Type B pancreatic cell (in vitro differentiated cells): ENCODE measurements around the gene SLC16A6. TPM values are rescaled to one million over a fixed set of nuclear protein-coding genes. Genes with fewer than 3 reads are reported as not detected.
"Not testable (repeated sequence)": the region's sequence is repeated elsewhere in the genome, so short reads cannot be mapped to it uniquely, and the experiment has no call there.

Experiments used
- DNase-seq: peaks from one replicate; pipeline ENCODE4 v3.0.0; 2021; ENCODE audit warnings: mixed read lengths; ENCODE audit not compliant: unreplicated experiment; ENCODE audit errors: extremely low spot score
- H3K27ac Mint-ChIP-seq: 2 replicates; pipeline ENCODE4 v1.8.0; 2021; ENCODE audit warnings: mild to moderate bottlenecking, mixed read lengths
- H3K27me3 Mint-ChIP-seq: 2 replicates; pipeline ENCODE4 v1.8.0; 2021; ENCODE audit warnings: mixed read lengths
- H3K36me3 Mint-ChIP-seq: 2 replicates; pipeline ENCODE4 v1.8.0; 2021; ENCODE audit warnings: mixed read lengths
- H3K4me1 Mint-ChIP-seq: one replicate; pipeline ENCODE4 v1.8.0; 2021; ENCODE audit warnings: mixed read lengths; ENCODE audit not compliant: unreplicated experiment
- H3K4me3 Mint-ChIP-seq: 2 replicates; pipeline ENCODE4 v1.8.0; 2021; ENCODE audit warnings: mild to moderate bottlenecking, mixed read lengths
- H3K9me3 Mint-ChIP-seq: 2 replicates; pipeline ENCODE4 v1.8.0; 2021; ENCODE audit warnings: mixed read lengths
- total RNA-seq: library from RNA; stranded (reverse); gene quantifications from 2 replicates; pipeline ENCODE4 v1.2.1, GENCODE V29; 2021; ENCODE audit warnings: low replicate concordance
- TF ChIP-seq, protein P1 (sequence below): fragments of 200-600 bp; sonication (generic); conservative IDR thresholded peaks from 2 replicates; pipeline ENCODE4 v1.5.0; 2021; ENCODE audit warnings: antibody characterized with exemption, mild to moderate bottlenecking

SLC16A6 gene
- total RNA-seq, 1 donor from 2014 or later: 1.6 TPM

DNA sequence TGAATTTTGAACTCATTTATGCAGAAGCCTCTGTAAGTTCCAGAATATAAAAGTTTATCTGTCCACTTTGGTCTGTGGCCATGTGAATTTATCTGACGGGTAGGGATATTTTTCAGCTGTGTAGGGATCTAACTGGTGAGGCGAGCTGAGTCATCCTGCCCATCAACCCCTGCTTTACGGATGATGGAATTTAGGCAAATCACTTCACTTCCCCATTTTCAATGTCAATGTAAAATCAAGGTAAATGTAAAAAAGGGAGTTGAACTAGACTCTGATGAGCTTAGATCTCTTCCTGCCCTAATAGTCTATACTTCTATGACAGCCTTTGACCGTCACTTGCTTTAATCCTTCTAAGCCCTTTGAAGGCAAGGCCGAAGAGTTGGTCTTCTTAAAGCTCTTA is 2.6 kb downstream of the SLC16A6 start:
- Mint-ChIP-seq H3K4me3 (peak overlapping the region; percentile 54), H3K4me1 (peaks cover 11% of the 10 kb centered on the region), H3K27ac (no peak overlapping the region), H3K9me3 (no peaks in the 10 kb centered on the region), H3K27me3 (peaks cover 43% of the 10 kb centered on the region), H3K36me3 (no peaks in the 10 kb centered on the region)
- DNase-seq: no peak
- TF ChIP-seq, protein P1, sequence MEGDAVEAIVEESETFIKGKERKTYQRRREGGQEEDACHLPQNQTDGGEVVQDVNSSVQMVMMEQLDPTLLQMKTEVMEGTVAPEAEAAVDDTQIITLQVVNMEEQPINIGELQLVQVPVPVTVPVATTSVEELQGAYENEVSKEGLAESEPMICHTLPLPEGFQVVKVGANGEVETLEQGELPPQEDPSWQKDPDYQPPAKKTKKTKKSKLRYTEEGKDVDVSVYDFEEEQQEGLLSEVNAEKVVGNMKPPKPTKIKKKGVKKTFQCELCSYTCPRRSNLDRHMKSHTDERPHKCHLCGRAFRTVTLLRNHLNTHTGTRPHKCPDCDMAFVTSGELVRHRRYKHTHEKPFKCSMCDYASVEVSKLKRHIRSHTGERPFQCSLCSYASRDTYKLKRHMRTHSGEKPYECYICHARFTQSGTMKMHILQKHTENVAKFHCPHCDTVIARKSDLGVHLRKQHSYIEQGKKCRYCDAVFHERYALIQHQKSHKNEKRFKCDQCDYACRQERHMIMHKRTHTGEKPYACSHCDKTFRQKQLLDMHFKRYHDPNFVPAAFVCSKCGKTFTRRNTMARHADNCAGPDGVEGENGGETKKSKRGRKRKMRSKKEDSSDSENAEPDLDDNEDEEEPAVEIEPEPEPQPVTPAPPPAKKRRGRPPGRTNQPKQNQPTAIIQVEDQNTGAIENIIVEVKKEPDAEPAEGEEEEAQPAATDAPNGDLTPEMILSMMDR: no peak

DNA sequence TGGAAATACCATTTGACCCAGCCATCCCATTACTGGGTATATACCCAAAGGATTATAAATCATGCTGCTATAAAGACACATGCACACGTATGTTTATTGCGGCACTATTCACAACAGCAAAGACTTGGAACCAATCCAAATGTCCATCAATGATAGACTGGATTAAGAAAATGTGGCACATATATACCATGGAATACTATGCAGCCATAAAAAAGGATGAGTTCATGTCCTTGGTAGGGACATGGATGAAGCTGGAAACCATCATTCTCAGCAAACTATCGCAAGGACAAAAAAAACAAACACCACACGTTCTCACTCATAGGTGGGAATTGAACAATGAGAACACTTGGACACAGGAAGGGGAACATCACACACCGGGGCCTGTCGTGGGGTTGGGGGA is 9.0 kb downstream of the SLC16A6 start:
- H3K27me3 Mint-ChIP-seq, H3K9me3 Mint-ChIP-seq, DNase-seq, H3K36me3 Mint-ChIP-seq, H3K4me3 Mint-ChIP-seq, H3K4me1 Mint-ChIP-seq, H3K27ac Mint-ChIP-seq: not testable (repeated sequence)

DNA sequence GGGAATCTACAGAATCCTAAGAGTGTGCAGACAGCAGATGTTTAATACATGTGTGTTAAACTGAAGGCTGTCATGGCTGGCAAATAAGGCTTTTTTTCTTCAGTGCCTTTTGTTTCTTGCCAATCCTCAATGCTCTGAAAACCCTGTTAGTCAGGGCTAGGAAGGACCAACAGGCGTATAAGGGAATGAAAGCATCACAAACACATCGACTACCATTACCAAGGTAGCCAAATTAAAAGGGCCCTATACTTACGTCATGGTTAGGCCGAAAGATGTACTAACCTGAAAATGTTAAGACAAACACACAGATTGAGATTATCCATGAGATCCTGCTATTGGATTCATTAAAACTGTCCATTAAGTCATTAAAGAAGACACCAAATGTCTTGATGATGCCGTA is 13.1 kb downstream of the SLC16A6 start:
- Mint-ChIP-seq H3K9me3 (peaks cover 5% of the 10 kb centered on the region), H3K4me1 (no peaks in the 10 kb centered on the region), H3K27ac (no peak overlapping the region), H3K36me3 (peaks cover 7% of the 10 kb centered on the region), H3K4me3 (no peak overlapping the region), H3K27me3 (no peaks in the 10 kb centered on the region)
- DNase-seq: no peak
- TF ChIP-seq, protein P1: no peak

DNA sequence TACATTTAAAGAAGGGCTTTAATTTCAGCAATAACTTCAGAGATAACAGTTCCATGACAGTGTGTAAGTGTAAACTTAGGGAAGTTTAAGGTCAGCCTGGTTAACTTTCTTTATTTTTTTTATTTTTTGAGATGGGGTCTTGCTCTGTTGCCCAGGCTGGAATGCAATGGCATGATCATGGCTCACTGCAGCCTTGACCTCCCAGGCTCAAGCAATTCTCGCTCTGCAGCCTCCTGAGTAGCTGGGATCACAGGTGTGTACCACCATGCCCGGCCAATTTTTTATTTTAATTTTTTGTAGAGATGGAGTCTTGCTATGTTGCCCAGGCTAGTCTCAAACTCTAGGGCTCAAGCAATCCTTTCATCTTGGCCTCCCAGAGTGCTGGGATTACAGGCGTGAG is 14.6 kb downstream of the SLC16A6 start:
- not testable (repeated sequence) for H3K4me1 Mint-ChIP-seq, DNase-seq

DNA sequence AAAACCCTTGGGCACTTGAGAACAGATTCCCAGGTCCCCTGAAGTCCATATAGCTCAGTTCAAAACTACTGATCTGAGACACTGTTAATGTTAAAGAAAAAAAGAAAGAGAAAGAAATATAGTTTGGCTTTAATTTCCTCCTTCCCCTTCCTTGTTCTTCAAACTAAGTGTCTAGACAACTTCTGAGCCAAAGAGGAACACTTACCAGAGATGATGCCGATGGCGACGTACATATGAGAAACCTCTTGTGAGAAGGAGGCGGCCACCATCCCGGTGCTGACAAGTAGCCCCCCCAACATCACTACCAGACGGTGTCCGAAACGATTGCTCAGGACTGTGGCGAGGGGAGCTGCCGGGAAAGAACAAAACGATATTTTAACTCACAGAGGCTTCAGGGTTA is 17.2 kb downstream of the SLC16A6 start:
- H3K27ac Mint-ChIP-seq: no peak overlapping the region
- no peak overlapping the region for H3K4me3 Mint-ChIP-seq
- H3K36me3 Mint-ChIP-seq: peaks cover 7% of the 10 kb centered on the region
- H3K4me1 Mint-ChIP-seq: no peaks in the 10 kb centered on the region
- H3K27me3 Mint-ChIP-seq: no peaks in the 10 kb centered on the region
- H3K9me3 Mint-ChIP-seq: no peaks in the 10 kb centered on the region
- TF ChIP-seq, protein P1: no peak
- DNase-seq: no peak

More for the DNA sequence above, 14.6 kb downstream of the SLC16A6 start:
- not testable (repeated sequence) for H3K4me3 Mint-ChIP-seq, H3K27ac Mint-ChIP-seq, H3K36me3 Mint-ChIP-seq, H3K27me3 Mint-ChIP-seq, H3K9me3 Mint-ChIP-seq

DNA sequence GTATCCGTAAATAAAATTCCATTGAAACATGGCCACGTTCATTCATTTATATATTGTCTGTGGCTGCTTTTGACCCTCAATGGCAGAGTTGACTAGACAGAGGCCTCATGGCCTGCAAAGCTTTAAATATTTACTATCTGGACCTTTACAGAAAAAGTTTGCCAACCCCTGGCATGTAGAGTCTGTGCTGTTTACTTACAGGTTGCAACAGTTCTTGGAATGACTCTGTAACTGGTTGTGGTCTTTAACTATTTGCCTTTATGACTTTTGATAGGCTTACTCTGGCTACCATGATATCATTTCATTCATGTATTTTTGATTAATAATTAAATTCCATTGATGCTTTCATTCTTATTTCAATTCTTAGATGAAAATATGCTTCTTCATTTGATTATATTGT is 25.1 kb downstream of the SLC16A6 start:
- H3K27me3 Mint-ChIP-seq, H3K27ac Mint-ChIP-seq: not testable (repeated sequence)

DNA sequence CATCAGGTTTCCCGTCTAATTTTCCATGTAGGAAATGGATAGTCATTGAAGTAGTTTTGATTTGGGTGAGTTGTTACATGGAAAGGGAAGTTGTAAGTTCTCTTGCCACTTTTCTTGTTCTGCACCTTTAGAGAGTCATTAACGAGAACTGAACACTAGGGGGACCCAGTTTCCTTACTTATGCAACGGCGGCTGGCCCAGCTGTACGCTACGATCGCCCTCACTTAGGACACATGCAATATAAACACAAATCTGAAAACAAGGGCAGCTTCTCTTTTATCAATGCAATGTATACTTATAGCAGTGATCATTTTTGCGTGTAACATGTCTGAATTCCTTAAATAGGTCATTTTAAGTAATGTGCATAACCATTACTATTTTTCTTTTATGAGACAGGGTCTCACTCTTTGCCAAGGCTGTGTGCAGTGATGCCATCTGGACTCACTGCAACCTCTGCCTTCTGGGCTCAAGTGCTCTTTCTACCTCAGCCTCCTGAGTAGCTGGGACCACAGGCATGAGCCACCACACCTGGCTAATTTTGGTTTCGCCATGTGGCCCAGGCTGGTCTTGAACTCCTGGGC is 27.7 kb downstream of the SLC16A6 start:
- not testable (repeated sequence) for DNase-seq, H3K36me3 Mint-ChIP-seq, H3K9me3 Mint-ChIP-seq, H3K4me1 Mint-ChIP-seq, H3K27me3 Mint-ChIP-seq, H3K4me3 Mint-ChIP-seq
- TF ChIP-seq, protein P1: peak; percentile 81
- H3K27ac Mint-ChIP-seq: peak overlapping the region; percentile 10

More for the DNA sequence above, 25.1 kb downstream of the SLC16A6 start:
- DNase-seq, H3K9me3 Mint-ChIP-seq, H3K36me3 Mint-ChIP-seq, H3K4me1 Mint-ChIP-seq, H3K4me3 Mint-ChIP-seq: not testable (repeated sequence)

DNA sequence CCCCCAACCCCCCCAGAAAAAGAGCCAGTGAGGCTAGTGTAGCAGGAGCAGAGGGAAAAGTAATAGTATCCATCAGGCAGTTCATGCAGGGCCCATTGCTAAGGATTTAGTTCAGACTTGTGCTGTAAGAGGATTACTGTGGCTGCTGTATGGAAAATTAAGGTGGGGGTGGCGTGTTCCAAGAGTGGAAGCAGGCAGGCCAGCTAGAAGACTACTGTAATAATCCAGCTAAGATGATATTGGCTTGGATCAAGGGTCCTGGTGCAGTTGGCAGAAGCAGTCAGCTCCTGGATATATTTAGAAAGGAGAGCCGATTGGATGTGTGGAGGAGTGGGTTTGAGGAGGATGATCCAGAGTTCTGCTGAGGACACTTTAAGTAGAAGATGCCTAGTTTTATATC is 28.5 kb downstream of the SLC16A6 start:
- not testable (repeated sequence) for DNase-seq, H3K4me1 Mint-ChIP-seq, H3K9me3 Mint-ChIP-seq, H3K27ac Mint-ChIP-seq, H3K27me3 Mint-ChIP-seq, H3K36me3 Mint-ChIP-seq, H3K4me3 Mint-ChIP-seq
